ENCODE data around the gene CPM. TPM values are rescaled to one million over a fixed set of nuclear protein-coding genes. Genes with fewer than 3 reads are reported as not detected.

Gene CPM
- total RNA-seq, 1 experiment from 2014 or later, result 3.1 TPM

GRCh38 chr12:68924546-68924945 lies 8.4 kb downstream of the CPM start:
- ChIA-PET POLR2A (ENCODE audit: unreplicated experiment) (no interaction called here), CTCF (no interaction called here)
- H3K36me3 ChIP-seq (ENCODE audit: low read depth, low read length), result no peaks in the 10 kb centered on the region
- H3K4me1 ChIP-seq (ENCODE audit: insufficient read depth, low read length), result peaks cover 14% of the 10 kb centered on the region
- H3K27me3 ChIP-seq (ENCODE audit: low read length), result no peaks in the 10 kb centered on the region
- H3K79me2 ChIP-seq (ENCODE audit: low read length), result no peaks in the 10 kb centered on the region
- H3F3A ChIP-seq (ENCODE audit: low read length, unreplicated experiment), result no peaks in the 10 kb centered on the region
- H3K9me3 ChIP-seq (ENCODE audit: low read length), result no peaks in the 10 kb centered on the region
- intact Hi-C loops (cut with micrococcal nuclease), result loop anchor here (5.0 kb wide), 1 partner anchor 128 kb away; no protein-coding TSS in a partner anchor
- no peak overlapping the region for H2AFZ ChIP-seq (ENCODE audit: low read length)
- DNase-seq, result peak; percentile 81
- H3K9me2 ChIP-seq (replicated peaks; ENCODE audit: low read length), result no peaks in the 10 kb centered on the region
- no peak overlapping the region for H3K4me3 ChIP-seq (ENCODE audit: low read length)
- H3K9ac ChIP-seq (ENCODE audit: low read length), result no peak overlapping the region
- peak overlapping the region; percentile 41 for H3K4me2 ChIP-seq (ENCODE audit: low read length)
- H4K20me1 ChIP-seq (ENCODE audit: low read length), result no peaks in the 10 kb centered on the region
- TF ChIP-seq EZH2 (IDR thresholded peaks at IDR 0.05; ENCODE audit: low read length, unreplicated experiment) (no peak), EZH2phosphoT487 (IDR thresholded peaks at IDR 0.05; ENCODE audit: borderline replicate concordance, low read length) (no peak), CTCF (conservative IDR thresholded peaks at IDR 0.05; ENCODE audit: low read depth, low read length) (no peak)
- no TSS peak for BruUV-seq (replicated peaks)
- peak; percentile 89 for ATAC-seq
- H3K27ac ChIP-seq (ENCODE audit: low read length), result peak overlapping the region; percentile 21; the same call in 1 of the 2 replicates

- Histone ChIP-seq H3K9me3 (ENCODE audit: low read length) (no peaks in the 10 kb centered on the region), H2AFZ (ENCODE audit: low read length) (no peak overlapping the region), H3K9me2 (replicated peaks; ENCODE audit: low read length) (no peaks in the 10 kb centered on the region), H3K4me3 (ENCODE audit: low read length) (no peak overlapping the region), H3K79me2 (ENCODE audit: low read length) (no peaks in the 10 kb centered on the region), H3K27me3 (ENCODE audit: low read length) (no peaks in the 10 kb centered on the region), H3K4me1 (ENCODE audit: insufficient read depth, low read length) (peaks cover 12% of the 10 kb centered on the region), H3K36me3 (ENCODE audit: low read depth, low read length) (no peaks in the 10 kb centered on the region), H3K27ac (ENCODE audit: low read length) (no peak overlapping the region), H3F3A (ENCODE audit: low read length, unreplicated experiment) (no peaks in the 10 kb centered on the region), H3K4me2 (ENCODE audit: low read length) (no peak overlapping the region), H3K9ac (ENCODE audit: low read length) (no peak overlapping the region), H4K20me1 (ENCODE audit: low read length) (no peaks in the 10 kb centered on the region)
- DNase-seq (no peak), ATAC-seq (no peak)
- ChIA-PET CTCF (no interaction called here), POLR2A (ENCODE audit: unreplicated experiment) (no interaction called here)
- BruUV-seq (replicated peaks), result no TSS peak
- no peak for TF ChIP-seq EZH2 (IDR thresholded peaks at IDR 0.05; ENCODE audit: low read length, unreplicated experiment)
- TF ChIP-seq CTCF (conservative IDR thresholded peaks at IDR 0.05; ENCODE audit: low read depth, low read length), result no peak
- TF ChIP-seq EZH2phosphoT487 (IDR thresholded peaks at IDR 0.05; ENCODE audit: borderline replicate concordance, low read length), result no peak
- intact Hi-C loops (cut with micrococcal nuclease), result loop anchor here (5.0 kb wide), 1 partner anchor 133 kb away; no protein-coding TSS in a partner anchor
Observed at GRCh38 chr12:68919581-68920239, 13.3 kb downstream of the CPM start.

- peaks cover 5% of the 10 kb centered on the region for H3K4me1 ChIP-seq (ENCODE audit: insufficient read depth, low read length)
- H3K9ac ChIP-seq (ENCODE audit: low read length), result no peak overlapping the region
- H3K36me3 ChIP-seq (ENCODE audit: low read depth, low read length), result no peaks in the 10 kb centered on the region
- no peaks in the 10 kb centered on the region for H3K27me3 ChIP-seq (ENCODE audit: low read length)
- no peaks in the 10 kb centered on the region for H3K9me3 ChIP-seq (ENCODE audit: low read length)
- no peak overlapping the region for H2AFZ ChIP-seq (ENCODE audit: low read length)
- ATAC-seq (no peak), DNase-seq (no peak)
- no peaks in the 10 kb centered on the region for H3F3A ChIP-seq (ENCODE audit: low read length, unreplicated experiment)
- BruUV-seq (replicated peaks), result no TSS peak
- CTCF ChIA-PET, result no interaction called here
- no peak overlapping the region for H3K4me2 ChIP-seq (ENCODE audit: low read length)
- no peaks in the 10 kb centered on the region for H3K9me2 ChIP-seq (replicated peaks; ENCODE audit: low read length)
- no peaks in the 10 kb centered on the region for H4K20me1 ChIP-seq (ENCODE audit: low read length)
- intact Hi-C loops (cut with micrococcal nuclease), result no loop called here
- H3K27ac ChIP-seq (ENCODE audit: low read length), result no peak overlapping the region
- no peak for TF ChIP-seq EZH2 (IDR thresholded peaks at IDR 0.05; ENCODE audit: low read length, unreplicated experiment)
- no peak for TF ChIP-seq CTCF (conservative IDR thresholded peaks at IDR 0.05; ENCODE audit: low read depth, low read length)
- TF ChIP-seq EZH2phosphoT487 (IDR thresholded peaks at IDR 0.05; ENCODE audit: borderline replicate concordance, low read length), result no peak
- POLR2A ChIA-PET (ENCODE audit: unreplicated experiment), result no interaction called here
- no peak overlapping the region for H3K4me3 ChIP-seq (ENCODE audit: low read length)
- no peaks in the 10 kb centered on the region for H3K79me2 ChIP-seq (ENCODE audit: low read length)
Observed at GRCh38 chr12:68918960-68919359, 14.0 kb downstream of the CPM start.
